ENCODE measurements around the gene CNOT1. TPM values are rescaled to one million over a fixed set of nuclear protein-coding genes. Genes with fewer than 3 reads are reported as not detected.

CNOT1 gene
- total and polyA plus RNA-seq, 12 donors, result 40.9 to 189 (median 155) TPM

DNA sequence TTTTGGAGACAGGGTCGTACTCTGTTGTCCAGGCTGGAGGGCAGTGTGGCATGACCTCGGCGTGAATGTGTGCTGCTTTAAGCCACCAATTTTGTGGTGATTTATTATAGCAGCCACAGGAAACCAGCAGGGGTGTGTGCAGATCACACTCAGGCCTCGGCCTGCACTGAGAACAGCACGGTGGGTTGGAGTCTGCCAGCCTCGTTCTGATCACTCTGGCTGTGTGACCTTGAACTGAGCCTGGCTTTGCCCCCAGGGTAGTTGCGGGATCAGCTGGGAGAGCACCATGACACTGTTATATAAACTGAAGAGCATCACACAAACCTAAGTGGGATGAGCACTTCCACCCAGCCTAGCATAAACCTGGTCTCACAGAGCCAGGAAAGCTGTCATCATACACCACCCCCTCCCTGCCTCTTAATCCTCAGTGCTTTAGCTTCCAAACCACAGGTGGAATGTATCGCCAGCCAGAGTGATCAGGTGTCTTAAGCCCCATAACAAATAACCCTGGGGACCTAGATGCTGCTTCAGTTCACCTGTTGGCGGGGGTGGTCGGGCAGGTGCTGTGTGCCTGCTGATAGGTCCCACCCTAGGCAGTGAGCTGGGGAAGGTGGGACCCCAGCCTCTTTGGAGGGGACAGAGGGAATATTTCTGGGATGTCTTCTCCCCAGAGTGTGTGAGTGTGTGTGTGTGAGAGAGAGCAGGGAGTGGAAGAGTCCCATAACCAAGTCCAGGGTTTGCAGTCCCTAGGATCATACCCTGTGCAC is 158.2 kb downstream of the CNOT1 start:
- WGBS, 4 donors, result 34 to 49% (median 41%) methylated on average over 8 to 10 of the region's 10 CpGs
- Histone ChIP-seq H3K9me3 (replicated peaks in 1 of 3) (no peaks in the 10 kb centered on the region), H3K4me1 (replicated peaks in 1 of 2) (peaks cover 37 to 76% of the 10 kb centered on the region in 2 donors), H3K36me3 (replicated peaks in 1 of 2) (no peaks in the 10 kb centered on the region), H3K27me3 (no peaks in the 10 kb centered on the region), H3K27ac (peak overlapping the region in 3 of 5 donors; percentile 29 to 62 (median 29)), H3K4me3 (no peak overlapping the region)
- TF ChIP-seq POLR2A (IDR thresholded peaks at IDR 0.05), result no peak
- TF ChIP-seq, protein P1, sequence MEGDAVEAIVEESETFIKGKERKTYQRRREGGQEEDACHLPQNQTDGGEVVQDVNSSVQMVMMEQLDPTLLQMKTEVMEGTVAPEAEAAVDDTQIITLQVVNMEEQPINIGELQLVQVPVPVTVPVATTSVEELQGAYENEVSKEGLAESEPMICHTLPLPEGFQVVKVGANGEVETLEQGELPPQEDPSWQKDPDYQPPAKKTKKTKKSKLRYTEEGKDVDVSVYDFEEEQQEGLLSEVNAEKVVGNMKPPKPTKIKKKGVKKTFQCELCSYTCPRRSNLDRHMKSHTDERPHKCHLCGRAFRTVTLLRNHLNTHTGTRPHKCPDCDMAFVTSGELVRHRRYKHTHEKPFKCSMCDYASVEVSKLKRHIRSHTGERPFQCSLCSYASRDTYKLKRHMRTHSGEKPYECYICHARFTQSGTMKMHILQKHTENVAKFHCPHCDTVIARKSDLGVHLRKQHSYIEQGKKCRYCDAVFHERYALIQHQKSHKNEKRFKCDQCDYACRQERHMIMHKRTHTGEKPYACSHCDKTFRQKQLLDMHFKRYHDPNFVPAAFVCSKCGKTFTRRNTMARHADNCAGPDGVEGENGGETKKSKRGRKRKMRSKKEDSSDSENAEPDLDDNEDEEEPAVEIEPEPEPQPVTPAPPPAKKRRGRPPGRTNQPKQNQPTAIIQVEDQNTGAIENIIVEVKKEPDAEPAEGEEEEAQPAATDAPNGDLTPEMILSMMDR (IDR thresholded peaks at IDR 0.05), result no peak
- intact Hi-C loops (cut with DNase I), result no loop called here
- DNase-seq, result peak in 1 of 7 donors; percentile 44

Small RNAs within 50 kb of the gene (small RNA-seq; reads per million reads assigned to genes)
- gene RNU6-103P, result 0 reads per million in 2 donors
- gene SNORA46, result 174 to 305 reads per million in 2 donors
- 0 reads per million in 2 donors for gene SNORA50A

Other genes starting within 250 kb of the CNOT1 start
- 10 to 100 TPM in 7 of 9 donors, 1 to 10 TPM in 2; 7.6 to 25.2 (median 10.7) TPM for gene GINS3, start 237.4 kb downstream of the CNOT1 start, total RNA-seq
- 10 to 100 TPM in 1 of 3 donors, 1 to 10 TPM in 2; 8.6 to 18.9 (median 9.3) TPM for gene GINS3, start 237.4 kb downstream of the CNOT1 start, polyA plus RNA-seq
- 100 to 1,000 TPM; 160 to 952 (median 346) TPM for gene NDRG4, start 129.7 kb downstream of the CNOT1 start, total RNA-seq
- 100 to 1,000 TPM; 139 to 339 (median 176) TPM for gene NDRG4, start 129.7 kb downstream of the CNOT1 start, polyA plus RNA-seq
- gene SETD6, start 114.3 kb downstream of the CNOT1 start, total RNA-seq, result 10 to 100 TPM; 14.4 to 53.8 (median 26.8) TPM
- gene SETD6, start 114.3 kb downstream of the CNOT1 start, polyA plus RNA-seq, result 10 to 100 TPM; 17.9 to 40.7 (median 24.8) TPM
- 10 to 100 TPM; 14.4 to 56.4 (median 25.9) TPM for gene SLC38A7, start 54.9 kb upstream of the CNOT1 start, total RNA-seq
- gene SLC38A7, start 54.9 kb upstream of the CNOT1 start, polyA plus RNA-seq, result 10 to 100 TPM; 13.9 to 42.3 (median 16.3) TPM
- 100 to 1,000 TPM in 7 of 9 donors, 10 to 100 TPM in 2; 59.4 to 167 (median 113) TPM for gene GOT2, start 104.5 kb upstream of the CNOT1 start, total RNA-seq
- gene GOT2, start 104.5 kb upstream of the CNOT1 start, polyA plus RNA-seq, result 100 to 1,000 TPM in 1 of 3 donors, 10 to 100 TPM in 2; 47.1 to 181 (median 79.4) TPM

All from adrenal gland (tissue), 12 donors.